Heart left ventricle (tissue), 13 donors: ENCODE results near the gene MYOM1.

Experiments
- CTCF ChIP-seq, 12 donors: fragments of 200-600 bp; sonication (generic) in 4 of 12; IDR thresholded peaks; one replicate each; pipeline versions ENCODE4 v1.5.0 to v1.8.0; 2018 to 2022; ENCODE audit warnings: antibody characterized with exemption in 12 of 12, mild to moderate bottlenecking in 5 of 12
- POLR2A ChIP-seq, 2 donors: fragments of 450-650 bp; IDR thresholded peaks; one replicate each; pipeline ENCODE4 v1.6.1; 2017; ENCODE audit warnings: antibody characterized with exemption in 2 of 2, mild to moderate bottlenecking in 2 of 2, moderate library complexity in 2 of 2
- donor health status: ischemic (EF 13 %, LVEDD 7.1; RV severe dilation, severe dysfunction).
- donor health status: DM: no; HTN: yes; CAD: no.
- donor health status: DM: no; HTN: no; CAD: no.
- donor health status: ischemic (EF 25% LVEDD 6.9; RV normal size, moderate dysfunction).
- donor health status: ischemic (EF 25% LVEDD 5.7; RV mildly dilated, moderate dysfunction).
- donor health status: ischemic (EF 35%, LVEDD 5.7; RV mildly dilated, moderate dysfunction).
- donor health status: nonischemic (EF 11% LVEDD 7.7; RV severe dilation, severe dysfunction).
- donor health status: DM: yes; HTN: yes; CAD: no.
- donor health status: PGD.
- donor health status: ischemic (EF 29% LVEDD 5.4; RV normal size, mild dysfunction).
- donor health status: nonischemic (EF 23%, LVEDD 6.1; RV moderate dilation, normal function).

- TF ChIP-seq CTCF (IDR thresholded peaks at IDR 0.05): no peak
- no peak for TF ChIP-seq POLR2A (IDR thresholded peaks at IDR 0.05)
Measured at GRCh38 chr18:3264362-3264761, 44.6 kb upstream of the MYOM1 start.
